DND-41 (cell line): Measurements from ENCODE around the gene QSER1.

Experiments
- ATAC-seq: fragments of 200-7000 bp; cut with Tn5 transposase; 3 replicates; pipeline ENCODE4 v1.9.1; 2021; ENCODE audit warnings: low read depth; ENCODE audit not compliant: insufficient read depth
- DNase-seq: peaks from one replicate; pipeline ENCODE4 v3.0.0-alpha.2; 2020
- H2AFZ ChIP-seq: 2 replicates; pipeline ENCODE4 v1.6.0; 2012; ENCODE audit warnings: low read depth, low read length
- H3K27ac ChIP-seq: 2 replicates; pipeline ENCODE4 v1.5.1; 2012; ENCODE audit warnings: low read length, inconsistent platforms
- H3K27me3 ChIP-seq: fragments of 200-600 bp; sonication (generic); 2 replicates; pipeline ENCODE4 v1.6.0; 2012; ENCODE audit warnings: low read length, mild to moderate bottlenecking, inconsistent platforms; ENCODE audit not compliant: insufficient read depth, poor library complexity
- H3K36me3 ChIP-seq: 2 replicates; pipeline ENCODE4 v1.5.1; 2012; ENCODE audit warnings: low read length, inconsistent platforms; ENCODE audit not compliant: insufficient read depth
- H3K4me1 ChIP-seq: 2 replicates; pipeline ENCODE4 v1.5.1; 2012; ENCODE audit warnings: mild to moderate bottlenecking, low read length; ENCODE audit not compliant: insufficient read depth
- H3K4me2 ChIP-seq: 2 replicates; pipeline ENCODE4 v1.6.0; 2012; ENCODE audit warnings: mild to moderate bottlenecking, moderate library complexity, low read length, inconsistent platforms; ENCODE audit not compliant: insufficient read depth
- H3K4me3 ChIP-seq, 2 experiments: fragments of 200-600 bp in 1 of 2; shearing (Covaris generic) in 1 of 2; 2 replicates each; pipeline ENCODE4 v1.5.1; 2012 to 2016; ENCODE audit warnings: inconsistent platforms in 2 of 2, low read length in 2 of 2, mild to moderate bottlenecking in 2 of 2, low read depth in 1 of 2, moderate library complexity in 1 of 2
- H3K79me2 ChIP-seq: 2 replicates; pipeline ENCODE4 v1.6.0; 2012; ENCODE audit warnings: low read length, inconsistent platforms; ENCODE audit not compliant: insufficient read depth
- H3K9ac ChIP-seq: 2 replicates; pipeline ENCODE4 v1.6.0; 2012; ENCODE audit warnings: low read depth, mild to moderate bottlenecking, inconsistent platforms, low read length, moderate library complexity
- H3K9me3 ChIP-seq: 2 replicates; pipeline ENCODE4 v1.5.1; 2012; ENCODE audit warnings: low read length, moderate library complexity, mild to moderate bottlenecking, inconsistent platforms; ENCODE audit not compliant: insufficient read depth, severe bottlenecking
- H4K20me1 ChIP-seq: 2 replicates; pipeline ENCODE4 v1.6.0; 2012; ENCODE audit warnings: low read length; ENCODE audit not compliant: insufficient read depth
- CTCF ChIP-seq: IDR thresholded peaks from 2 replicates; pipeline ENCODE4 v1.5.1; 2012; ENCODE audit warnings: borderline replicate concordance, low read length, moderate library complexity, mild to moderate bottlenecking; ENCODE audit not compliant: poor library complexity, severe bottlenecking; ENCODE audit errors: extremely low read depth
- EZH2 ChIP-seq: IDR thresholded peaks from 3 replicates; pipeline ENCODE4 v1.6.1; 2012; ENCODE audit warnings: borderline replicate concordance, low read depth, mild to moderate bottlenecking, moderate library complexity, low read length, inconsistent platforms; ENCODE audit not compliant: severe bottlenecking

Gene QSER1

GRCh38 chr11:32884023-32884422 lies 8.6 kb upstream of the QSER1 start:
- H3K4me2 ChIP-seq = no peak overlapping the region
- H3K9ac ChIP-seq = no peak overlapping the region
- no peak overlapping the region for H3K4me3 ChIP-seq
- DNase-seq (no peak), ATAC-seq (no peak)
- no peak for TF ChIP-seq EZH2
- TF ChIP-seq CTCF = no peak
- H3K27me3 ChIP-seq = no peaks in the 10 kb centered on the region
- no peaks in the 10 kb centered on the region for H4K20me1 ChIP-seq
- no peaks in the 10 kb centered on the region for H3K4me1 ChIP-seq
- no peaks in the 10 kb centered on the region for H3K79me2 ChIP-seq
- no peak overlapping the region for H3K27ac ChIP-seq
- H3K36me3 ChIP-seq = no peaks in the 10 kb centered on the region
- H3K9me3 ChIP-seq = no peaks in the 10 kb centered on the region
- H2AFZ ChIP-seq = no peak overlapping the region

- DNase-seq (no peak), ATAC-seq (peak; percentile 68; the same call in 2 of the 3 replicates)
- Histone ChIP-seq H2AFZ (no peak overlapping the region), H3K4me2 (no peak overlapping the region), H3K4me1 (no peaks in the 10 kb centered on the region), H3K79me2 (no peaks in the 10 kb centered on the region), H3K4me3 (no peak overlapping the region), H3K9ac (no peak overlapping the region), H3K27me3 (no peaks in the 10 kb centered on the region), H3K36me3 (no peaks in the 10 kb centered on the region), H3K9me3 (no peaks in the 10 kb centered on the region), H3K27ac (no peak overlapping the region), H4K20me1 (no peaks in the 10 kb centered on the region)
- TF ChIP-seq CTCF (peak; percentile 60), EZH2 (no peak)
Measured at GRCh38 chr11:32884770-32885384, 7.7 kb upstream of the QSER1 start.

- TF ChIP-seq CTCF (no peak), EZH2 (no peak)
- Histone ChIP-seq H2AFZ (no peak overlapping the region), H3K4me3 (no peak overlapping the region), H3K9ac (no peak overlapping the region), H4K20me1 (no peaks in the 10 kb centered on the region), H3K4me1 (no peaks in the 10 kb centered on the region), H3K4me2 (no peak overlapping the region), H3K27me3 (no peaks in the 10 kb centered on the region), H3K36me3 (no peaks in the 10 kb centered on the region), H3K79me2 (no peaks in the 10 kb centered on the region), H3K27ac (no peak overlapping the region), H3K9me3 (no peaks in the 10 kb centered on the region)
- ATAC-seq = no peak
- DNase-seq = no peak
Measured at GRCh38 chr11:32885556-32885955, 7.1 kb upstream of the QSER1 start.

- no peak for ATAC-seq
- no peaks in the 10 kb centered on the region for H3K79me2 ChIP-seq
- DNase-seq = no peak
Measured at GRCh38 chr11:32886180-32886579, 6.4 kb upstream of the QSER1 start.

More at GRCh38 chr11:32886180-32886579, 6.4 kb upstream of the QSER1 start:
- Histone ChIP-seq H3K36me3 (no peaks in the 10 kb centered on the region), H3K4me3 (no peak overlapping the region), H3K4me2 (no peak overlapping the region), H3K27me3 (no peaks in the 10 kb centered on the region), H4K20me1 (no peaks in the 10 kb centered on the region), H3K27ac (no peak overlapping the region), H2AFZ (no peak overlapping the region), H3K9ac (no peak overlapping the region), H3K4me1 (0 out of 2 replicates have a peak, but pooled peaks cover under 1% of the 10 kb centered on the region), H3K9me3 (no peaks in the 10 kb centered on the region)
- no peak for TF ChIP-seq EZH2
- TF ChIP-seq CTCF = no peak
